Activated effector memory CD4-positive, alpha-beta T cell treated with anti-CD3 and anti-CD28 coated beads, Interleukin-2, amount 50 U/mL, for 16 hours (primary cell): ENCODE measurements around the gene DCDC2.
"Not testable (repeated sequence)": the region's sequence is repeated elsewhere in the genome, so short reads cannot be mapped to it uniquely, and the experiment has no call there.

Experiments
- DNase-seq: peaks from one replicate; pipeline ENCODE4 v3.0.0-alpha.2; 2020

DCDC2 gene

DNA sequence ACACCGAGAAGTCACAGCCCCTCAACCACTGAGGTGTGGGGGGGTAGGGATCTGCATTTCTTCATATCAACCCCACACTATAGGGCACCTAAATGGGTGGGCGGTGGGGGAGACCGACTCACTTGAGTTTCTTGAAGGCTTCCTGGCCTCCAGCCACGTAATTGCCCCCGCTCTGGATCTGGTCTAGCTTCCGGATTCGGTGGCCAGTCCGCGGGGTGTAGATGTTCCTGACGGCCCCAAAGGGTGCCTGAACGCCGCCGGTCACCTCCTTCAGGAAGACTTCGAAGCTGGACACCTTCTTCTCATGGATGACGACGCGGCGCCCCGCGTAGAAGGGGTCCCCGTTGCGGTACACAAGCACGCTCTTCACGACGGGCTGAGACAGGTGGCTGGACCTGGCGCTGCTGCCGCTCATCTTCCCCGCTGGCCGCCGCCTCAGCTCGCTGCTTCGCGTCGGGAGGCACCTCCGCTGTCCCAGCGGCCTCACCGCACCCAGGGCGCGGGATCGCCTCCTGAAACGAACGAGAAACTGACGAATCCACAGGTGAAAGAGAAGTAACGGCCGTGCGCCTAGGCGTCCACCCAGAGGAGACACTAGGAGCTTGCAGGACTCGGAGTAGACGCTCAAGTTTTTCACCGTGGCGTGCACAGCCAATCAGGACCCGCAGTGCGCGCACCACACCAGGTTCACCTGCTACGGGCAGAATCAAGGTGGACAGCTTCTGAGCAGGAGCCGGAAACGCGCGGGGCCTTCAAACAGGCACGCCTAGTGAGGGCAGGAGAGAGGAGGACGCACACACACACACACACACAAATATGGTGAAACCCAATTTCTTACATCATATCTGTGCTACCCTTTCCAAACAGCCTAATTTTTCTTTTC, at the start of gene DCDC2:
Gene DCDC2 (minus strand): TSS at position 724 of the 883 bp plus-strand sequence. CDS start 309 bp downstream, at position 415.
- DNase-seq = peak; percentile 77

DNA sequence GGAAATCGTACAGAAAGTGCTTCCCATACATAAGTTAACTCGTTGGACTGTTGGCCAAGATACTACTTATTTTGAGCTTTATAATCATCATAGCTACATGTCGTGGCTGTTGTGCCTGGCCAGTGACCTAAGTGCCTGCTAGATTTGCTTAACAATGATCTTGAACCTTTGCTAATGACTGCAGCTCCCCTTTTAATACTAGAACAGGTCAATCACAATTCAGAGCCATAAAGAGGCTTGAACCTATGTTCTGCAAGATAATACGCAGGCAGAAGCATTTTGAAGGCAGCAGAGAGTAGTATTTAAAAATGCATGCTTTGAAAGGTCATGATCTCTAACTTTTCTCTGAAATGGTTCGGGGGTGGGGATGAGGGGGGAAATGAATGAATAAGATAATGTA, 47.4 kb upstream of the DCDC2 start:
- no peak for DNase-seq

DNA sequence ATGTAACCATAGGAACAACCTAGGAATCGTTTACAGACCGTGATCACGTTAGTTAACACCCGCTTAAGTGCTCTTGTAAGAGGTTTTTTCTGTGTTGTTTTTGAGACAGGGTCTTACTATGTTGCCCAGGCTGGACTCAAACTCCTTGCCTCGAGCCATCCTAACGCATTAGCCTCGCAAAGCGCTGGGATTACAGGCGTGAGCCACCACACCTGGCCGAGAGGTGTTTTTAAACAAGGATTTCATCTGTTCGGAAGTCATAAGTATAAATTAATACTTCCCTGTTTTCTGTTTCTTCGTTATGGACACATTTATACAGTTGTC, 45.6 kb upstream of the DCDC2 start:
- DNase-seq = no peak

DNA sequence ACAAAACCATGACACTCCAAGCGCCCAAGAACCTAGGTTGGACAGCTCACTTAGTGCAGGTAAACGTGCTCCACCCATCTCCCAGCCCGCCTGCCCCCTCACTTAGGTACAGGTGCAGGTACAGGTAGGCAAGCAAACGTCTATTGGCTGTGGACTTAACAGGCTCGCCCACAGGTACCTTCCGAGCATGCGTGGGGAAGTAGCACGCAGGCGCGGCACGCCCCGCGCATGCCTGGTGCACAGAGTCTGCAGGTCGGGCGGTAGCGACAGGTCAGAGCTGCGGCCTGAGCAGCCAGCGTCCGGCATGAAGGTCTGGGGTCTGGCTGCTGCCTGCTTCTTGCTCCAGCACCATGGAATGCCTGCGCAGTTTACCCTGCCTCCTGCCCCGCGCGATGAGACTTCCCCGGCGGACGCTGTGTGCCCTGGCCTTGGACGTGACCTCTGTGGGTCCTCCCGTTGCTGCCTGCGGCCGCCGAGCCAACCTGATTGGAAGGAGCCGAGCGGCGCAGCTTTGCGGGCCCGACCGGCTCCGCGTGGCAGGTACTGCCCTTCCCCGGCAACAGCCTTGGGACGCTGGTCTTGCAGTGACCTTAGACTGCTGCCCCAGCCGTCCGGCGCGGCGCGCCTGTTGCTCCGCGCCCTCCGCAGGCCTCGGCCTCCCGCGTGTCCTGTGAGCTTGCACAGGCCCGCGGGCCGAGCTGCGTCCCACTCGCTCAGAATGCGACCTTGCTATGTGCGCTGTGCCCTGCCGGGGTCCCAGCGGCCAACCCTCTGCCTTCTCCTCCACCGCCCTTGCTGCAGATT, 45.0 kb upstream of the DCDC2 start, which contains the start of gene MRS2:
Gene MRS2 (plus strand): TSS at position 240 of the 804 bp plus-strand sequence. CDS start 111 bp downstream, at position 351.
- peak; percentile 93 for DNase-seq

DNA sequence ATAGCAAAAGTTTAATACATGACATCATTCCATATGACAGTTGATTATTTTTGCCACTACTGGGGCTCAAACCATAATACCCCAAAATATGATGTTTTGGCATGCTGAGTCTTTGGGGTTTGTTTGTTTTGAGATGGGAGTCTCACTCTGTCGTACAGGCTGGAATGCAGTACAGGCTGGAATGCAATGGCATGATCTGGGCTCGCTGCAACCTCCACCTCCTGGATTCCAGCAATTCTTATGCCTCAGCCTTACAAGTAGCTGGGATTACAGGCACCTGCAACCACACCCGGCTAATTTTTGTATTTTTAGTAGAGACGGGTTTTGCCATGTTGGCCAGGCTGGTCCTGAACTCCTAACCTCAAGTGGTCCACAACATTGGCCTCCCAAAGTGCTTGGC, 43.6 kb upstream of the DCDC2 start:
- no peak for DNase-seq

DNA sequence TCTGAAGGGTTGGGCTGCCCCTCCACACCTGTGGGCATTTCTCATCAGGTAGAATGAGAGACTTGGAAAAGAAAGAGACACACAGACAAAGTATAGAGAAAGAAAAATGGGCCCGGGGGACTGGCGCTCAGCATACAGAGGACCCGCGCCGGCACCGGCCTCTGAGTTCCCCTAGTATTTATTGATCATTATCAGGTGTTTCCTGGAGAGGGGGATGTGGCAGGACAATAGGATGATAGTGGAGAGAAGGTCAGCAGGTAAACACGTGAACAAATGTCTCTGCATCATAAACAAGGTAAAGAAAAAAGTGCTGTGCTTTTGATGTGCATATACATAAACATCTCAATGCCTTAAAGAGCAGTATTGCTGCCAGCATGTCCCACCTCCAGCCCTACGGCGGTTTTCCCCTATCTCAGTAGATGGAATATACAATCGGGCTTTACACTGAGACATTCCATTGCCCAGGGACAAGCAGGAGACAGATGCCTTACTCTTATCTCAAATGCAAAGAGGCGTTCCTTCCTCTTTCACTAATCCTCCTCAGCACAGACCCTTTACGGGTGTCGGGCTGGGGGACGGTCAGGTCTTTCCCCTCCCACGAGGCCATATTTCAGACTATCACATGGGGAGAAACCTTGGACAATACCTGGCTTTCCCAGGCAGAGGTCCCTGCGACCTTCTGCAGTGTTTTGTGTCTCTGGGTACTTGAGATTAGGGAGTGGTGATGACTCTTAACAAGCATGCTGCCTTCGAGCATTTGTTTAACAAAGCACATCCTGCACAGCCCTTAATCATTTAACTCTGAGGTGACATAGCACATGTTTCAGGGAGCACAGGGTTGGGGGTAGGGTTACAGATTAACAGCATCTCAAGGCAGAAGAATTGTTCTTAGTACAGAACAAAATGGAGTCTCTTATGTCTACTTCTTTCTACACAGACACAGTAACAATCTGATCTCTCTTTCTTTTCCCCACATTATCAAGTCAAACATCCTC, 42.5 kb upstream of the DCDC2 start:
- DNase-seq = not testable (repeated sequence)

DNA sequence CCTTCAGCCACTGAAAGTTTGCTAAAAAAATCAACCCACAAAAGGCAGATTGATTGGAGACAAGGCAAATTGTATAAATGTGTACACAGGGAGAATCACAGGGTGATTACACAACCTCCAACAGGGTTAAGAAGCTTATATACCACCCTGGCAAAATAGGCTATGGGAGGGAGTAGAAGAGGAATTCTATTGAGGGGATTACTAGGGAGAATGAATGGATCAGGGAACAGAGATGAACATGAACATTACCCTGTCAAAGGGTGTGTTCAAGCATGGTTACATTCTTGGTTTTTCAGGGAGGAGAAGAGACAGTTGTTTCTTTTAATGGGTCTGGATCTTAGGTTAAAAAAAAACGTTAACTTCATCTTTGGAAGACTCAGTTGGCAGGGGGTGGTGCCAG, 39.8 kb upstream of the DCDC2 start:
- DNase-seq = no peak

DNA sequence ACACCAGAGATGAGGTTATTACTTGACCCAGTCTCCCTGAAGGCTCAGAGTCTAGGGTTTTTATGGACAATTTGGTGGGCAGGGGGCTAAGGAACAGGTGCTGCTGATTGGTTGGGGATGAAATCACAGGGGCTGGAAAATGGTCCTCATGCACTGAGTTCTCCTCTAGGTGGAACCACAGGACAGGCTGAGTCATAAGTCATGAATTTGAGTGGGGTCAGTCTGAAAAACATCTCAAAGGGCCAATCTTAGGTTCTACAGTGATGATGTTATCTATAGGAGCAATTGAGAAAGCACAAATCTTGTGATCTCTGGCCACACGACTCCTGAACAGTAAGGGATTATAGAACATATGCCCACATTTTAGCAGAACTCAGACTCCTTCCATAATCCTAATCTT, 39.0 kb upstream of the DCDC2 start:
- no peak for DNase-seq

DNA sequence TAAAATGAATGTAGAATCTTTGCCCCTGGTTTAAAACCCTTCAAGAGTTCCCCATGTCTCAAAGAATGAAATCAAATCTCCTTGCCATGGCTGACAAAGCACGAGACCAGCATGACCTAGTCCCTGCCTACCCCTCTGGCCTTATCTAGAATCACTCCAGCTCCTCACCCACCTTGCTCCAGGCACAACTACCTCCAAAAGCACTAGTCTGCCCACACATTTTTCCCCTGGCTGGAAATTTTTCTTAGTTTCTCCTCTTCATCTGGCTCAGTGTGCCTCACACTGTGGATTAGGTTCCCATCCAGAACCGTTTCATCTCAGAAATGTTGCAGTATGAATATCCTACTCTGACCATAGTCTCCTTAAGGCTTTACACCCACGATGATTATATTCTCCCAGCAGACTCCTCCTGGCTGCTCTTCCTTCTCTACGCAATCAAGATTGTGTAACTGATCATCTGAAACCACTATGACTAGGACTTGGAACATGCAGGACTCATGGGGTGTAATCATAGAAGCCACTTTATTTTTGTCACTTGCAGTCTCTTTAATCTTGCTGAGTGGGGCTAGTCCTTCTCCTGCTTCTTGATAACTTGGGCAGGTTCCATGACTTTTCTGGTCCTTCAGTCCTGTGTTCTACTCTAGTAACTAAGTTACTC, 37.0 kb upstream of the DCDC2 start:
- no peak for DNase-seq

DNA sequence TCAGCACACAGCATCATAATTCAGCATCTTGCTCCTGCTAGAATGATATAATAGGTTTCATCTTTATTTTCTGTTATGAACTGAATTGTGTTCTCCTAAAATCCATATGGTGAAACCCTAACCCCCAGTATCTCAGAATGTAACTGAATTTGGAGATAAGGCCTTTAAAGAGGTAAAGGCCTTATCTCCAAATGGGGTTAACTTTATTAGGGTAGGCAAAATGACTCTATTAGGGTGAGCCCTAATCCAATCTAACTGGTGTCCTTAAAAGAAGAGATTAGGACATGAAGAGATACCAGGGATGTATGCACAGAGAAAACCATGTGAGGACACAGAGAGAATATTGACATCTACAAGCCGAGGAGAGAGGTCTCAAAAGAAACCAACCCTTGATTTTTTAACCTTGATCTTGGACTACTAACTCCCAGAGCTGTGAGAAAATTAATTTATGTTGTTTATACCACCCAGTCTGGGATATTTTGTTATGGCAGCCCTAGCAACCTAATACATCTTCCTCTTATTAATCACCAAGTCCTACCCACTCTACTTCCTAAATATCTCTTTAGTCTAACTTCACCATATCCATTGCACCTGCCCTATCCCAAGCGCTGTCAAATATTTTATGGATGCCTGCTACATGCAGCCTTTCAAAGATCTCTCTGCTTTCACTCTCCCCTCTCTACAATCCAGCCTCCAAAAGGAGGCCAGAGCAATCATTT, 36.4 kb upstream of the DCDC2 start:
- DNase-seq = no peak

DNA sequence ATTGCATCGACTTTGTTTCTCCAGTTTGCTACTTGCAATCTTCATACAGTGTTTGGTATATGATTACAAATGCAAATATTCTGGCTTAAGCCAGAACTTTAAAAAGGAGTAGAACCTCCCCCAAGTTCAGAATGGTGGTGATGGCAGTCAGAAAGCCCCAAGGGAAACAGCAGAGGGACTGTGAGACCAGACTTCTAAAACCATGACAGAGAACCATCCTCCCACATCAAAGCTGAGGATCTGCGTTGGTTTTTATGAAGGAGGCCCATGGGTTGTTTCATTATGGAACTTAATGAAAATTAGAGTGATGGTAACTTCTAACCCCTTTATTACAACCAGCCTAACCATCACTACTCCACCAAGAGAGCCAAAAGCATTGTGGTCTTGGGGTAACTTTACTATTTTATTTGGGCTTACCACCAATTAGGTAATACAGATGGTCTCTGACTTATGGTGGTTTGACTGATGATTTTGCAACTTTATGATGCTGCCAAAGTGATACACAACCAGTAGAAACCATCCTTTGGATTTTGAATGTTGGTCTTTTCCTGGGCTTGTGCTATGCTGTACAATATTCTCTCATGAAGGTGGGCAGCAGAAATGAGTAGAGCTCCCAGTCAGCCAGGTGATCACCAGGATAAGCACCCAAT, 34.0 kb upstream of the DCDC2 start:
- no peak for DNase-seq

DNA sequence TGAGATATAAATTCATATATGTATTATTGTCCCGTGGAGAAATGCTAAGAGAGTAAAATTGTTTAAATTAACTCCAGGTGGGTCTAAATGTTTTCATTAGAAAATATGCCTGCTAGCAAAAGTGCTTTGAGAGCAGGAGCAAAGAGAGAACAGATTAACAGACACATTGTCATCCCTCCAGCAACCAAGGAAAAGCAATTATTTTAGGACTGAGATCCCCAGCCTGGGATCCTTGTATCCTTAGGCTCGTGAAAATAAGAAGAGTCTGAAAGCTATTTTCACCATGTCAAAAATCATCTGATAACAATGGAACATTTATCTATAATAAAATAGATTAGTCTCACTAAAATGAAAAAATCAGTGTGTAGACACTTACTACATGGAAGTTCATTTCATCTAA, 33.3 kb upstream of the DCDC2 start:
- DNase-seq = no peak

DNA sequence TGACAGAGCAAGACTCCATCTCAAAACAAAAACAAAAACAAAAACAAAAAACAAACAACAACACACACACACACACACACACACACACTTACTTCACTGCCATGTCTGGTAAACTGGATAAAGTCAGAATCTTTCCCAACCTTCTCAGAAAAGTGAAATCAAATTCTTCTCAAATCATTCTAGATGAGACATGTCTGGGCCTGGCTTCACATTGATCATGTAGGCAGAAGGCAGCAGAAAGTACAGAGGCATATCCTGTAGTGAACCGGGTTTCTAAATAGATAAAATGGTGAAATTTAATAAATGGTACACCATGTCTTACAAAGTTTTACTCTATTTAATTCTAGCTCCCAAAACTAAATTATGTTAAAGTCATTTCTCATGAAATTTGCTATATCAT, 30.0 kb upstream of the DCDC2 start:
- no peak for DNase-seq

DNA sequence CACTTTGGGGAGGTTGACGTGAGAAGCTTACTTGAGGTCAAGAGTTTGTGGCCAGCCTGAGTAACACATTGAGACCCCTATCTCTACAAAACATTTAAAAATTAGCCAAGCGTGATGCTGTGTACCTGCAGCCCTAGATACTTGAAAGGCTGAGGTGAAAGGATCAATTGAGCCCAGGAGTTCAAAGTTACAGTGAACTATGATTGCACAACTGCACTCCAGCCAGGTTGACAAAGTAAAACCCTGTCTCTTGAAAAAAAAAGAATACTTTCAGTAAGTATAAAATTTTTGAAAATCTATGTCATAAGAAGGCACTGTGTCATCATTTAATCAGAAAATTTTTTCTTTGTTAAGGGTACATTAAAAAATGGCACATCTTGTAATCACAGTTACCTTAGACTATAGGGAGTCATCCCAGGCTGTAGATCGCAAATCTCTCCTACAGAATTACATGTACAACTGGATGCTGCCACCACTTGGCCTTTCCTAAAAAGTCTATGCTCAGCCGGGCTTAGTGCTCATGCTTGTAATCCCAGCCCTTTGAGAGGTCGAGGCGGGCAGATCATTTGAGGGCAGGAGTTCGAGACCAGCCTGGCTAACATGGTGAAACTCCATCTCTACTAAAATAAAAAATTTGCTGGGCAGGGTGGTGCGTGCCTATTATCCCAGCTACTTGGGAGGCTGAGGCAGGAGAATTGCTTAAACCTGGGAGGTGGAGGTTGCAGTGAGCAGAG, 27.8 kb upstream of the DCDC2 start:
- DNase-seq = no peak

DNA sequence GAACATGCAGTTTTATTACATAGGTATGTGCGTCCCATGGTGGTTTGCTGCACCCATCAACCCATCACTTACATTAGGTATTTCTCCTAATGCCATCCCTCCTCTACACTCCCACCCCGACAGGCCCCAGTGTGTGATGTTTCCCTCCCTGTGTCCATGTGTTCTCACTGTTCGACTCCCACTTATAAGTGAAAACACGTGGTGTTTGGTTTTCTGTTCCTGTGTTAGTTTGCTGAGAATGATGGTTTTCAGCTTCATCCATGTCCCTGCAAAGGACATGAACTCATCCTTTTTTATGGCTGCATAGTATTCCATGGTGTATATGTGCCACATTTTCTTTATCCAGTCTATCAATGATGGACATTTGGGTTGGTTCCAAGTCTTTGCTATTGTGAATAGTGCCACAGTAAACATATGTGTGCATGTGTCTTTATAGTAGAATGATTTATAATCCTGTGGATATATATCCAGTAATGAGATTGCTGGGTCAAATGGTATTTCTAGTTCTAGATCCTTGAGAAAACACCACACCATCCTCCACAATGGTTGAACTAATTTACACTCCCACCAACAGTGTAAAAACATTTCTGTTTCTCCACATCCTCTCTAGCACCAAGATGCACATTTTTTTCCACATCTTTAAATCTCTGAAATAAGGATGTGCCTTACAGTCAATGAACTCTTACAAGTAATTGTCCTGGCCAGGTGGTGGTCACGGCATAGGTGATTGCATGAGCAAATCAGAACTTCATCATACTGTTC, 26.7 kb upstream of the DCDC2 start:
- DNase-seq = not testable (repeated sequence)

DNA sequence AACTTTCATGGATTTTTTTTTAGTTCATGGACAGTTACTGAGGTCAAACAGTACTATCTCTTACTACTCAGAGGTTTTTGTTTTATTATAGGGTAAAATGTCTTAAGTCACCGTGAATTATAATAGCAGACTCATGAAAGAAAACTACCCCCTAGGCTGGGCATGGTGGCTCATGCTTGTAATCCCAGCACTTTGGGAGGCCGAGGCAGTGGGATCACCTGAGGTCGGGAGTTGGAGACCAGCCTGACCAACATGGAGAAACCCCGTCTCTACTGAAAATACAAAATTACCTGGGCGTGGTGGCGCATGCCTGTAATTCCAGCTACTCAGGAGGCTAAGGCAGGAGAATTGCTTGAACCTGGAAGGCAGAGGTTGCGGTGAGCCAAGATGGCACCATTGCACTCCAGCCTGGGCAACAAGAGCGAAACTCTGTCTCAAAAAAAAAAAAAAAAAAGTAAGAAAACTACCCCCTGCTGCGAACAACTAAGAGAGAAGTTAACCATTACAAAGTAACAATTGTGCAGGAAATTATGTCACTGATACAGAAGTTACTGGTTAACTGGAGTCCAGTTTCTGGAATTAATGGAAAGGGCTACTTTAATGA, 25.1 kb upstream of the DCDC2 start:
- not testable (repeated sequence) for DNase-seq

DNA sequence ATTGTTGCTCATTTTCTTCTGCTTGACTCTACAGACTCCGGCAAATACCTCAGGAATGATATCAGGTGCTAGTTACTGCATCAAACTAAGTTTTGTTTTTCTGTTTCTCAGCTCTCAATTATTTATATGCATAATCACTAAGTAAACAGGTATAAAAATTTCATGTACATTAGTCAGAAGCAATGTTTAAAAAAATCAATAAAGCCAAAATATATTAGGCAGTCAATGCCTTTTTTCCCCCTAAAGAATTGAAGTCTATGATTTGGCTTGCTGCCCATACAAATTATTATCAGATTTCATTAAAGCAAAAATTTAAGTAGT, 24.3 kb upstream of the DCDC2 start:
- no peak for DNase-seq

DNA sequence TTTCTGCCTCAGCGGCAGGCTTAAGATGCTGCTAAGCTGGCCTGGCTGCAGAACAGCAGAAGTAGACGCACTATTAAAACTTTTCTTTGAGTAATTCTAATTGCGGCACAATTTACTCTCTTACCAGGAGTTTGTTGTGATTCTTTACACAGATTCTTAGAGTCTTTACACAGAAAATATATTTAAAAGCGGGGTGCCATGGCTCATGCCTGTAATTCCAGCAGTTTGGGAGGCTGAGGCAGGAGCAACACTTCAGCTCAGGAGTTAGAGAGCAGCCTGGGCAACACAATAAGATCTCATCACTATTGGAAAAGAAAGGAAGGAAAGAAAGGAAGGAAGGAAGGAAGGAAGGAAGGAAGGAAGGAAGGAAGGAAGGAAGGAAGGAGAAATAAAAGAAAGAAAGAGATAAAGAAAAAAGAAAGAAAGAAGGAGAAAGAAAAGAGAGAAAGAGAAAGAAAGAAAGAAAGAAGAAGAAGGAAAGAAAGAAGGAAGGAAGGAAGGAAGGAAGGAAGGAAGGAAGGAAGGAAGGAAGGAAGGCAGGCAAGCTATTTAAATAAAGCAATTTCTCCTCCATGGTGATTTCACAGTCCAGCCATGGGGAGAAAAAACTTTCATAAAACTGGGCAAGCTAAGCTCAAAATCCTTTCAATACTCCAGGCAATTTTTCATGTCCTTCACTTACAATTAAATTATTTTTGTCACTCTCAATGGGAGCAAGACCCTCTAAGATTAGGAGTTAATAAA, 23.8 kb upstream of the DCDC2 start:
- no peak for DNase-seq
